Stomach smooth muscle (tissue), 2 donors: ENCODE results near the gene STK35.

ENCODE experiments used
- H3K27ac ChIP-seq: one replicate; pipeline ENCODE4 v1.7.0; 2013; ENCODE audit warnings: mild to moderate bottlenecking, low read length, inconsistent platforms
- H3K27me3 ChIP-seq, 2 donors: one replicate each; pipeline ENCODE4 v1.7.0; 2013; ENCODE audit warnings: low read length in 2 of 2; ENCODE audit not compliant: insufficient read depth in 2 of 2, control insufficient read depth in 1 of 2
- H3K36me3 ChIP-seq, 2 donors: one replicate each; pipeline ENCODE4 v1.7.0; 2013; ENCODE audit warnings: low read length in 2 of 2; ENCODE audit not compliant: control insufficient read depth in 2 of 2, insufficient read depth in 2 of 2
- H3K4me1 ChIP-seq: one replicate; pipeline ENCODE4 v1.7.0; 2013; ENCODE audit warnings: low read length; ENCODE audit not compliant: control insufficient read depth, insufficient read depth
- H3K4me3 ChIP-seq, 2 donors: one replicate each; pipeline ENCODE4 v1.7.0; 2013; ENCODE audit warnings: low read length in 2 of 2
- H3K9ac ChIP-seq, 2 donors: one replicate each; pipeline ENCODE4 v1.7.0; 2013; ENCODE audit warnings: low read length in 2 of 2, mild to moderate bottlenecking in 1 of 2
- H3K9me3 ChIP-seq, 2 donors: one replicate each; pipeline ENCODE4 v1.7.0; 2013; ENCODE audit warnings: low read length in 2 of 2; ENCODE audit not compliant: control insufficient read depth in 2 of 2
- donor health status: healthy.
- donor health status: Pancreatic carcinoma.

Gene STK35

GRCh38 chr20:2123720-2124119 lies 22.1 kb downstream of the STK35 start:
- H3K27me3 ChIP-seq: no peaks in the 10 kb centered on the region
- H3K36me3 ChIP-seq: peaks cover 3 to 5% of the 10 kb centered on the region in 2 donors
- H3K27ac ChIP-seq: peak overlapping the region; percentile 41
- no peak overlapping the region for H3K9ac ChIP-seq
- peaks cover 69% of the 10 kb centered on the region for H3K4me1 ChIP-seq
- H3K9me3 ChIP-seq: no peaks in the 10 kb centered on the region
- no peak overlapping the region for H3K4me3 ChIP-seq

- Histone ChIP-seq H3K27ac (no peak overlapping the region), H3K4me3 (no peak overlapping the region), H3K27me3 (no peaks in the 10 kb centered on the region), H3K9ac (peak overlapping the region in 1 of 2 donors; percentile 13), H3K36me3 (peaks cover 0 to 5% of the 10 kb centered on the region in 2 donors), H3K9me3 (no peaks in the 10 kb centered on the region), H3K4me1 (peaks cover 66% of the 10 kb centered on the region)
These were observed 23.1 kb downstream of the STK35 start for GRCh38 chr20:2124564-2125213.

DNA sequence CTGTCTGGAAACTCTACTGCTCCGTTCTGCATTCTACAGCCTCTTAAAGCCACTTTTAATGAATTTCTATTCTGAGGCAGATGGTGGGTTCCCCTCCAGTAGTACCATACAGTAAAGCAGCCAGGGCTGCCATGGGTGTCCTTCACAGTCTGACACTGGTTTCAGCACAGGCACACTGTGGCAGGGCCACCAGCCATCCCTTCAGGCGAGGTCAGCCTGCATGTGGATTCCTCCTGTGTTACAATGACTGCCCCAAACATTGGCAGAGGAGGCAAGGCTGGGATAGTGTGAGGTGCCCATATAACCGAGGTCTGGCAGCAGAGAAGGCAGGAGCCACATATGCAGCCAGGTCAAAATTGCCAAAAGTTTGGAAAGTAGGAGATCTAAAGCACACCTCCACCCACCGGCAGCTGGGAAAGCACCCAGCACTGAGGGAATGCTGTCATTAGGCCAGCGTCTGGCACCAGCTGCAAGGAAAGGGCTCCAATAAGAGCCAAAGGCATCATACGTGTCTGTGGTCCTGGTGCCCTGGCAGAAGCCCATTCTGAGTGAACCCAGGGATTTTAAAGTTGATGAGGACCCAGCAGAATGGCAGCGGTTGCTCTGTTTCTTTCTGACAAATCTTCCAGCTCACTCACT lies 24.0 kb downstream of the STK35 start:
- Histone ChIP-seq H3K36me3 (peaks cover 0 to 4% of the 10 kb centered on the region in 2 donors), H3K4me3 (no peak overlapping the region), H3K27ac (peak overlapping the region; percentile 31), H3K9me3 (no peaks in the 10 kb centered on the region), H3K4me1 (peaks cover 64% of the 10 kb centered on the region), H3K9ac (no peak overlapping the region), H3K27me3 (no peaks in the 10 kb centered on the region)

GRCh38 chr20:2127238-2127637 lies 25.6 kb downstream of the STK35 start:
- peaks cover 62% of the 10 kb centered on the region for H3K4me1 ChIP-seq
- H3K4me3 ChIP-seq: no peak overlapping the region
- H3K27ac ChIP-seq: no peak overlapping the region
- no peaks in the 10 kb centered on the region for H3K27me3 ChIP-seq
- H3K9me3 ChIP-seq: no peaks in the 10 kb centered on the region
- H3K36me3 ChIP-seq: peaks cover 0 to 4% of the 10 kb centered on the region in 2 donors
- H3K9ac ChIP-seq: no peak overlapping the region

DNA sequence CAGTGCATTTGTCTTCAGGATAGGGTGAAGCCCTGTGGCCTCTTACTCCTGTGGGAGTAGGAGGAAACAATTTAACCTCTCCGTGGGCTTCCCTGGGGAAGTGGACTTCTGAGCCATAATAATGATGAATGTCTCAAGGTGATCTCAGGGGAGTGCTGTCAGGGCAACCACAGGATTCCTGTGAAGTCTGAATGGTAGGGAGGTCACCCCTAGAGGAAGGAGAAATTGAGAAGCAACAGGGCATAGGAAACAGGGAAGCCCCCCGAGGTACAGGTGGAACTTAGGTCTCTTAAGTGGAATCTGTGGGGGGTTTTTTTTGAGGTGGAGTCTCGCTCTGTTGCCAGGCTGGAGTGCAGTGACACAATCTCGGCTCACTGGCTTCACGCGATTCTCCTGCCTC lies 26.9 kb downstream of the STK35 start:
- H3K9ac ChIP-seq: no peak overlapping the region
- H3K27me3 ChIP-seq: no peaks in the 10 kb centered on the region
- H3K36me3 ChIP-seq: peaks cover 0 to 4% of the 10 kb centered on the region in 2 donors
- H3K27ac ChIP-seq: no peak overlapping the region
- H3K9me3 ChIP-seq: no peaks in the 10 kb centered on the region
- no peak overlapping the region for H3K4me3 ChIP-seq
- H3K4me1 ChIP-seq: peaks cover 62% of the 10 kb centered on the region

- H3K27ac ChIP-seq: no peak overlapping the region
- no peaks in the 10 kb centered on the region for H3K27me3 ChIP-seq
- peaks cover 0 to 4% of the 10 kb centered on the region in 2 donors for H3K36me3 ChIP-seq
- H3K9me3 ChIP-seq: no peaks in the 10 kb centered on the region
- H3K9ac ChIP-seq: no peak overlapping the region
- H3K4me1 ChIP-seq: peaks cover 60% of the 10 kb centered on the region
- no peak overlapping the region for H3K4me3 ChIP-seq
These were observed 28.5 kb downstream of the STK35 start for GRCh38 chr20:2130062-2130591.

- peaks cover 59% of the 10 kb centered on the region for H3K4me1 ChIP-seq
- H3K36me3 ChIP-seq: peaks cover 0 to 4% of the 10 kb centered on the region in 2 donors
- no peak overlapping the region for H3K4me3 ChIP-seq
- no peak overlapping the region for H3K27ac ChIP-seq
- H3K9me3 ChIP-seq: no peaks in the 10 kb centered on the region
- H3K9ac ChIP-seq: no peak overlapping the region
- H3K27me3 ChIP-seq: no peaks in the 10 kb centered on the region
These were observed 29.1 kb downstream of the STK35 start for GRCh38 chr20:2130683-2131082.

DNA sequence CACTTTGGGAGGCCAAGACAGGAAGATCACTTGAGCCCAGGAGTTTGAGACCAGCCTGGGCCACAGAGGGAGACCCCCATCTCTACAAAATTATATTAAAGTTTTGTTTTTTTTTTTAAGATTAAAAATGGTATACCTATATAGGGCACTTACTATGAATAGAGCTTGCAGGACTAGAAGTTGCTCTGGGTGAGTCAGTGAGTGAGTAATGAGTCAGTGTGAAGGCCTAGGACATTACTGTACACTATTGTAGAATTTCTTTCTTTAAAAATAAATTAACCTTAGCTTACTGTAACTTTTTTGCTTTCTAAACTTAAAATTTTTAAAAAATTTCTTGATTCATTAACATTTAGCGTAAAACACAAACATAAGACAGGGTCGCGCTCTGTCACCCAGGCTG lies 29.7 kb downstream of the STK35 start:
- H3K27ac ChIP-seq: no peak overlapping the region
- peaks cover 58% of the 10 kb centered on the region for H3K4me1 ChIP-seq
- no peak overlapping the region for H3K9ac ChIP-seq
- H3K4me3 ChIP-seq: no peak overlapping the region
- H3K9me3 ChIP-seq: no peaks in the 10 kb centered on the region
- peaks cover 0 to 4% of the 10 kb centered on the region in 2 donors for H3K36me3 ChIP-seq
- H3K27me3 ChIP-seq: no peaks in the 10 kb centered on the region

DNA sequence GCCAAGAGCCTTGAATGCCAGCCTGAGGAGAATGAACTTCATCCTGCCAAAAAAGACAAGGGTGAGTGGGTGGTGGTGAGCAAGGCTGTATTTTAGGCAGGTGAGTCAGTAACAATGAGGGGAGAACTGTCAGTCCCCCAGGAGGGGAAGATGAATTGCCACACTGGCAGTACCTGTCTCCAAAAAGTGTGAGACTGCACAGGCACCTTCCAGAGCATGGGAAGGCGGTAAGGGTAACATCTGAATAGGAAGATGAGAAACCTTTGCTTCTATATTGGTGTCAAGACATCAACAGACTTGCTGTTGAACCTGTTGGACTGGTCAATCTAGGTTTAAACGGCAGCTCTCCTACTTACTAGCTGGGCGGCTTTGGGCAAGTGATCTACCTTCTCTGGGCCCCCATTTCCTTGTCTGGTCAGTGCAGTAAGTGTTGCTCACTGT lies 30.9 kb downstream of the STK35 start:
- H3K27me3 ChIP-seq: no peaks in the 10 kb centered on the region
- peak overlapping the region; percentile 75 for H3K27ac ChIP-seq
- no peak overlapping the region for H3K9ac ChIP-seq
- peaks cover 0 to 4% of the 10 kb centered on the region in 2 donors for H3K36me3 ChIP-seq
- H3K4me1 ChIP-seq: peaks cover 56% of the 10 kb centered on the region
- H3K9me3 ChIP-seq: no peaks in the 10 kb centered on the region
- no peak overlapping the region for H3K4me3 ChIP-seq

- no peaks in the 10 kb centered on the region for H3K27me3 ChIP-seq
- peaks cover 54% of the 10 kb centered on the region for H3K4me1 ChIP-seq
- no peaks in the 10 kb centered on the region for H3K9me3 ChIP-seq
- no peaks in the 10 kb centered on the region for H3K36me3 ChIP-seq
- peak overlapping the region in 1 of 2 donors; percentile 29 for H3K4me3 ChIP-seq
- H3K9ac ChIP-seq: peak overlapping the region in 1 of 2 donors; percentile 14
- peak overlapping the region; percentile 75 for H3K27ac ChIP-seq
These were observed 31.9 kb downstream of the STK35 start for GRCh38 chr20:2133318-2134183.
